Measurements from ENCODE around the gene BLCAP.
"Not testable (repeated sequence)": the region's sequence is repeated elsewhere in the genome, so short reads cannot be mapped to it uniquely, and the experiment has no call there.

BLCAP gene

GRCh38 chr20:37564016-37564387 lies 36.3 kb upstream of the BLCAP start:
- peak; percentile 33 for ATAC-seq
- Mint-ChIP-seq H3K27ac (no peak overlapping the region), H3K27me3 (peaks cover 44% of the 10 kb centered on the region), H3K4me3 (no peak overlapping the region), H3K4me1 (peaks cover 2% of the 10 kb centered on the region), H3K9me3 (no peaks in the 10 kb centered on the region), H3K36me3 (ENCODE audit: low read depth) (no peaks in the 10 kb centered on the region)
- DNase-seq, result no peak

GRCh38 chr20:37562695-37563480 lies 35.2 kb upstream of the BLCAP start:
- ATAC-seq (no peak), DNase-seq (no peak)
- Mint-ChIP-seq H3K4me3 (no peak overlapping the region), H3K4me1 (peaks cover under 1% of the 10 kb centered on the region), H3K27ac (no peak overlapping the region), H3K9me3 (no peaks in the 10 kb centered on the region), H3K36me3 (ENCODE audit: low read depth) (no peaks in the 10 kb centered on the region), H3K27me3 (peaks cover 38% of the 10 kb centered on the region)

- no peak for ATAC-seq
- no peak overlapping the region for H3K27ac Mint-ChIP-seq
These were observed 33.0 kb upstream of the BLCAP start for GRCh38 chr20:37560629-37561028.

GRCh38 chr20:37559312-37560027 lies 31.8 kb upstream of the BLCAP start:
- DNase-seq, result no peak
- Mint-ChIP-seq H3K4me1 (no peaks in the 10 kb centered on the region), H3K27me3 (peaks cover 26% of the 10 kb centered on the region), H3K9me3 (no peaks in the 10 kb centered on the region), H3K27ac (no peak overlapping the region), H3K36me3 (ENCODE audit: low read depth) (no peaks in the 10 kb centered on the region), H3K4me3 (no peak overlapping the region)
- no peak for ATAC-seq

More at GRCh38 chr20:37560629-37561028, 33.0 kb upstream of the BLCAP start:
- Mint-ChIP-seq H3K4me1 (no peaks in the 10 kb centered on the region), H3K4me3 (no peak overlapping the region), H3K27me3 (peaks cover 33% of the 10 kb centered on the region), H3K36me3 (ENCODE audit: low read depth) (no peaks in the 10 kb centered on the region), H3K9me3 (no peaks in the 10 kb centered on the region)
- DNase-seq, result no peak

- H3K27ac Mint-ChIP-seq, result no peak overlapping the region
- no peak overlapping the region for H3K4me3 Mint-ChIP-seq
- DNase-seq (no peak), ATAC-seq (no peak)
- H3K36me3 Mint-ChIP-seq (ENCODE audit: low read depth), result no peaks in the 10 kb centered on the region
- H3K4me1 Mint-ChIP-seq, result no peaks in the 10 kb centered on the region
- H3K27me3 Mint-ChIP-seq, result peaks cover 19% of the 10 kb centered on the region
- no peaks in the 10 kb centered on the region for H3K9me3 Mint-ChIP-seq
These were observed 31.1 kb upstream of the BLCAP start for GRCh38 chr20:37558779-37559178.

- Mint-ChIP-seq H3K27me3 (peaks cover 16% of the 10 kb centered on the region), H3K27ac (no peak overlapping the region), H3K9me3 (no peaks in the 10 kb centered on the region), H3K4me1 (no peaks in the 10 kb centered on the region), H3K36me3 (ENCODE audit: low read depth) (no peaks in the 10 kb centered on the region), H3K4me3 (no peak overlapping the region)
- ATAC-seq (no peak), DNase-seq (no peak)
These were observed 30.6 kb upstream of the BLCAP start for GRCh38 chr20:37558306-37558705.

- H3K9me3 Mint-ChIP-seq, result no peaks in the 10 kb centered on the region
- ATAC-seq, result no peak
- DNase-seq, result no peak
- H3K27ac Mint-ChIP-seq, result no peak overlapping the region
- H3K36me3 Mint-ChIP-seq (ENCODE audit: low read depth), result no peaks in the 10 kb centered on the region
- no peak overlapping the region for H3K4me3 Mint-ChIP-seq
- peaks cover 7% of the 10 kb centered on the region for H3K4me1 Mint-ChIP-seq
- H3K27me3 Mint-ChIP-seq, result peaks cover 13% of the 10 kb centered on the region
These were observed 28.9 kb upstream of the BLCAP start for GRCh38 chr20:37556538-37556937.

GRCh38 chr20:37554721-37555298 lies 27.1 kb upstream of the BLCAP start:
- H3K27me3 Mint-ChIP-seq, result peaks cover 16% of the 10 kb centered on the region
- H3K4me1 Mint-ChIP-seq; ATAC-seq; H3K36me3 Mint-ChIP-seq (ENCODE audit: low read depth); H3K27ac Mint-ChIP-seq; H3K4me3 Mint-ChIP-seq; H3K9me3 Mint-ChIP-seq; DNase-seq: not testable (repeated sequence)

- Mint-ChIP-seq H3K9me3 (no peaks in the 10 kb centered on the region), H3K36me3 (ENCODE audit: low read depth) (no peaks in the 10 kb centered on the region), H3K4me3 (no peak overlapping the region), H3K27me3 (peaks cover 16% of the 10 kb centered on the region), H3K4me1 (peaks cover 7% of the 10 kb centered on the region), H3K27ac (no peak overlapping the region)
- no peak for DNase-seq
- no peak for ATAC-seq
These were observed 24.7 kb upstream of the BLCAP start for GRCh38 chr20:37552415-37552814.

GRCh38 chr20:37551660-37552059 lies 24.0 kb upstream of the BLCAP start:
- ATAC-seq; H3K4me1 Mint-ChIP-seq; DNase-seq; H3K36me3 Mint-ChIP-seq (ENCODE audit: low read depth); H3K27ac Mint-ChIP-seq; H3K4me3 Mint-ChIP-seq; H3K9me3 Mint-ChIP-seq: not testable (repeated sequence)
- H3K27me3 Mint-ChIP-seq, result peaks cover 11% of the 10 kb centered on the region

GRCh38 chr20:37550101-37550920 lies 22.6 kb upstream of the BLCAP start:
- ATAC-seq; H3K27ac Mint-ChIP-seq; H3K4me3 Mint-ChIP-seq; H3K9me3 Mint-ChIP-seq; H3K4me1 Mint-ChIP-seq; H3K36me3 Mint-ChIP-seq (ENCODE audit: low read depth); DNase-seq: not testable (repeated sequence)
- peaks cover 12% of the 10 kb centered on the region for H3K27me3 Mint-ChIP-seq

- H3K27me3 Mint-ChIP-seq, result peaks cover 12% of the 10 kb centered on the region
- H3K4me1 Mint-ChIP-seq, result peaks cover 6% of the 10 kb centered on the region
- no peaks in the 10 kb centered on the region for H3K9me3 Mint-ChIP-seq
These were observed 20.2 kb upstream of the BLCAP start for GRCh38 chr20:37547912-37548311.

GRCh38 chr20:37545516-37545915 lies 17.8 kb upstream of the BLCAP start:
- Mint-ChIP-seq H3K27ac (no peak overlapping the region), H3K27me3 (peaks cover 3% of the 10 kb centered on the region)

More at GRCh38 chr20:37547912-37548311, 20.2 kb upstream of the BLCAP start:
- Mint-ChIP-seq H3K27ac (no peak overlapping the region), H3K4me3 (no peak overlapping the region), H3K36me3 (ENCODE audit: low read depth) (no peaks in the 10 kb centered on the region)
- DNase-seq, result no peak
- ATAC-seq, result no peak

GRCh38 chr20:37544386-37544785 lies 16.7 kb upstream of the BLCAP start:
- no peak overlapping the region for H3K4me3 Mint-ChIP-seq
- ATAC-seq (no peak), DNase-seq (no peak)
- no peaks in the 10 kb centered on the region for H3K4me1 Mint-ChIP-seq
- peaks cover 2% of the 10 kb centered on the region for H3K27me3 Mint-ChIP-seq
- H3K36me3 Mint-ChIP-seq (ENCODE audit: low read depth), result no peaks in the 10 kb centered on the region
- H3K9me3 Mint-ChIP-seq, result no peaks in the 10 kb centered on the region
- no peak overlapping the region for H3K27ac Mint-ChIP-seq

More at GRCh38 chr20:37545516-37545915, 17.8 kb upstream of the BLCAP start:
- ATAC-seq (no peak), DNase-seq (no peak)
- Mint-ChIP-seq H3K4me3 (no peak overlapping the region), H3K36me3 (ENCODE audit: low read depth) (no peaks in the 10 kb centered on the region), H3K9me3 (no peaks in the 10 kb centered on the region), H3K4me1 (no peaks in the 10 kb centered on the region)
